ENCODE data around the gene GPR137. TPM values are rescaled to one million over a fixed set of nuclear protein-coding genes. Genes with fewer than 3 reads are reported as not detected.
A peak's percentile ranks its signal among the peaks of the same experiment; 100 is the strongest.

GPR137 gene
- polyA plus RNA-seq, 2 of the 4 experiments (the other 2 are of a cell fraction): 11.0 to 37.4 TPM

DNA sequence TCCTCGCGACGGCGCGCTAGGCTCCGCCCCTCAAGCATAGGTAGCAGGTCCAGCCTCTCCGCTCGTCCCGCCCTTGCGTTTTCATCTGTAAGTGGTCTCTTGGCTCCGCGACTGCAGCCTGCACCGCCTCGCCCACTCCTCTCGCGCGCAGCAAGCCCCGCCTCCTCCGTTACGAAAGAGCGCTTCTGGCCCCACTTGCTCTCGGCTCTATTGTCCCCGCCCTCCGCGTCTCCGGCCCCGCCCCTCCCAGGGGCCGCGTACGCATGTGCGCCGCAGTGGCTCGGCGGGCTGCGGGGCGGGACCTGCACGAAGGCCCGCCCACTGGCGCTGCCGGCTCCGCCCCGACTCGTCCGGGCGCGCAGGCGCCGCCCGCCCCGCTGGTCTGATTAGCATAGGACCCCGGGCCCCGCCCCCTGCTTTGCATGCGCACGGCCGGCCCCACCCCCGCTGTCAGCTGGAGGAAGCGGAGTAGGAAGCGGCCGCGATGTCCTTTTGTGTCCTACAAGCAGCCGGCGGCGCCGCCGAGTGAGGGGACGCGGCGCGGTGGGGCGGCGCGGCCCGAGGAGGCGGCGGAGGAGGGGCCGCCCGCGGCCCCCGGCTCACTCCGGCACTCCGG is 19.5 kb downstream of the GPR137 start, which contains the start of gene ESRRA (continued):
- TF ChIP-seq MYC (IDR thresholded peaks at IDR 0.05; ENCODE audit: borderline replicate concordance, low read length): peak; percentile 46
- TF ChIP-seq MAZ (IDR thresholded peaks at IDR 0.05; ENCODE audit: borderline replicate concordance, low read depth, low read length): 0 out of 2 replicates have a peak, but pooled peaks have one; percentile 63
- TF ChIP-seq TP53 (CRISPR knock-in tag; IDR thresholded peaks at IDR 0.05): no peak
- peak; percentile 20; the same call in 1 of the 2 replicates for TF ChIP-seq POLR2A (IDR thresholded peaks at IDR 0.05; ENCODE audit: low read length)
- TF ChIP-seq CEBPB (IDR thresholded peaks at IDR 0.05): peak in 1 of 2 experiments; percentile 77; a peak in 2 of 4 replicates
- no peak for TF ChIP-seq HOXB13 (CRISPR knock-in tag; IDR thresholded peaks at IDR 0.05; ENCODE audit: low read depth)
- no peak for TF ChIP-seq ESRRA (IDR thresholded peaks at IDR 0.05; ENCODE audit: borderline replicate concordance, low read length)
- TF ChIP-seq KDM5A (IDR thresholded peaks at IDR 0.05): no peak
- TF ChIP-seq TFCP2L1 (CRISPR knock-in tag; IDR thresholded peaks at IDR 0.05): no peak
- no peak for TF ChIP-seq FOSB (CRISPR knock-in tag; IDR thresholded peaks at IDR 0.05)
- TF ChIP-seq KDM1A (IDR thresholded peaks at IDR 0.05; ENCODE audit: low read depth): no peak
- no peak for TF ChIP-seq SREBF2 (IDR thresholded peaks at IDR 0.05)
- no peak for TF ChIP-seq CHD4 (IDR thresholded peaks at IDR 0.05; ENCODE audit: borderline replicate concordance)
- no peak for TF ChIP-seq FOXS1 (CRISPR knock-in tag; IDR thresholded peaks at IDR 0.05)
- TF ChIP-seq BCL3 (IDR thresholded peaks at IDR 0.05): no peak
- no peak for TF ChIP-seq MAFK (IDR thresholded peaks at IDR 0.05; ENCODE audit: partially characterized antibody)
- peak; percentile 67 for TF ChIP-seq PBX3 (IDR thresholded peaks at IDR 0.05)
- TF ChIP-seq, protein P1, sequence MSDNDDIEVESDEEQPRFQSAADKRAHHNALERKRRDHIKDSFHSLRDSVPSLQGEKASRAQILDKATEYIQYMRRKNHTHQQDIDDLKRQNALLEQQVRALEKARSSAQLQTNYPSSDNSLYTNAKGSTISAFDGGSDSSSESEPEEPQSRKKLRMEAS (IDR thresholded peaks at IDR 0.05): no peak; the same call in 1 of the 2 replicates

- Histone ChIP-seq H3K9me3 (no peaks in the 10 kb centered on the region), H3K4me2 (peak overlapping the region; percentile 99), H3K4me1 (peaks cover 20% of the 10 kb centered on the region), H3K4me3 (peak overlapping the region; percentile 73), H3K27ac (peak overlapping the region; percentile 85 to 94)
- no peak for FAIRE-seq
- ATAC-seq: peak; percentile 37 to 43
- ChIA-PET POLR2A (interaction anchor here (0.6 to 2.8 kb wide), 7 partner anchors 12 to 423 kb away, joined by 3 to 34 read pairs (median 3); partner anchors contain the start of genes BAD, GPR137, PRDX5 and TRMT112), CTCF (interaction anchor here (1.3 to 20.7 kb wide), 9 partner anchors 9 to 113 kb away, joined by 3 to 996 read pairs (median 68); partner anchors contain the start of genes BAD, CCDC88B, FKBP2 and GPR137)
- peak; percentile 38 to 82 for DNase-seq (ENCODE audit: low read depth in 1 of 2, low spot score in 1 of 2)
- 4% methylated on average over 12 of the region's 71 CpGs for WGBS (ENCODE audit: missing lambda C conversion rate)
- TF ChIP-seq ZSCAN20 (CRISPR knock-in tag; IDR thresholded peaks at IDR 0.05) (no peak), HOXB5 (CRISPR knock-in tag; IDR thresholded peaks at IDR 0.05) (no peak), FOSB (CRISPR knock-in tag; IDR thresholded peaks at IDR 0.05) (peak; percentile 73), SMC3 (IDR thresholded peaks at IDR 0.05) (peak; percentile 61), HOXA7 (CRISPR knock-in tag; IDR thresholded peaks at IDR 0.05) (peak; percentile 41; the same call in 1 of the 2 replicates), MYC (IDR thresholded peaks at IDR 0.05; ENCODE audit: borderline replicate concordance, low read length) (0 out of 2 replicates have a peak, but pooled peaks have one; percentile 39), JUN (IDR thresholded peaks at IDR 0.05) (peak in 1 of 2 experiments; percentile 50; a peak in 1 of 5 replicates), RARB (CRISPR knock-in tag; IDR thresholded peaks at IDR 0.05) (no peak), ELK1 (IDR thresholded peaks at IDR 0.05; ENCODE audit: low read depth, low read length) (no peak), TFCP2L1 (CRISPR knock-in tag; IDR thresholded peaks at IDR 0.05) (no peak), CBX8 (IDR thresholded peaks at IDR 0.05) (no peak), FOXS1 (CRISPR knock-in tag; IDR thresholded peaks at IDR 0.05) (no peak), BHLHE40 (IDR thresholded peaks at IDR 0.05; ENCODE audit: low read depth, low read length) (no peak), PBX3 (IDR thresholded peaks at IDR 0.05) (0 out of 2 replicates have a peak, but pooled peaks have one; percentile 10)
- TF ChIP-seq, protein P2, sequence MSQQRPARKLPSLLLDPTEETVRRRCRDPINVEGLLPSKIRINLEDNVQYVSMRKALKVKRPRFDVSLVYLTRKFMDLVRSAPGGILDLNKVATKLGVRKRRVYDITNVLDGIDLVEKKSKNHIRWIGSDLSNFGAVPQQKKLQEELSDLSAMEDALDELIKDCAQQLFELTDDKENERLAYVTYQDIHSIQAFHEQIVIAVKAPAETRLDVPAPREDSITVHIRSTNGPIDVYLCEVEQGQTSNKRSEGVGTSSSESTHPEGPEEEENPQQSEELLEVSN (IDR thresholded peaks at IDR 0.05; ENCODE audit: borderline replicate concordance, low read depth): peak; percentile 42; the same call in 1 of the 2 replicates
- TF ChIP-seq, protein P3, sequence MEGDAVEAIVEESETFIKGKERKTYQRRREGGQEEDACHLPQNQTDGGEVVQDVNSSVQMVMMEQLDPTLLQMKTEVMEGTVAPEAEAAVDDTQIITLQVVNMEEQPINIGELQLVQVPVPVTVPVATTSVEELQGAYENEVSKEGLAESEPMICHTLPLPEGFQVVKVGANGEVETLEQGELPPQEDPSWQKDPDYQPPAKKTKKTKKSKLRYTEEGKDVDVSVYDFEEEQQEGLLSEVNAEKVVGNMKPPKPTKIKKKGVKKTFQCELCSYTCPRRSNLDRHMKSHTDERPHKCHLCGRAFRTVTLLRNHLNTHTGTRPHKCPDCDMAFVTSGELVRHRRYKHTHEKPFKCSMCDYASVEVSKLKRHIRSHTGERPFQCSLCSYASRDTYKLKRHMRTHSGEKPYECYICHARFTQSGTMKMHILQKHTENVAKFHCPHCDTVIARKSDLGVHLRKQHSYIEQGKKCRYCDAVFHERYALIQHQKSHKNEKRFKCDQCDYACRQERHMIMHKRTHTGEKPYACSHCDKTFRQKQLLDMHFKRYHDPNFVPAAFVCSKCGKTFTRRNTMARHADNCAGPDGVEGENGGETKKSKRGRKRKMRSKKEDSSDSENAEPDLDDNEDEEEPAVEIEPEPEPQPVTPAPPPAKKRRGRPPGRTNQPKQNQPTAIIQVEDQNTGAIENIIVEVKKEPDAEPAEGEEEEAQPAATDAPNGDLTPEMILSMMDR (IDR thresholded peaks at IDR 0.05): peak; percentile 61
Observed at GRCh38 chr11:64305691-64306562, 20.3 kb downstream of the GPR137 start.

Data from A549 (cell line).